Astrocyte (in vitro differentiated cells and primary cell): ENCODE data around the gene NHLRC4.

Experiments used
- EZH2 ChIP-seq: IDR thresholded peaks from 2 replicates; pipeline ENCODE4 v1.6.1; 2012; ENCODE audit warnings: mild to moderate bottlenecking, low read length, inconsistent platforms; ENCODE audit not compliant: insufficient read depth
- TF ChIP-seq, protein P1 (sequence below): IDR thresholded peaks from 2 replicates; pipeline ENCODE4 v1.5.1; 2011; ENCODE audit warnings: low read depth, mild to moderate bottlenecking, inconsistent platforms, low read length, moderate library complexity; ENCODE audit not compliant: insufficient read depth

DNA sequence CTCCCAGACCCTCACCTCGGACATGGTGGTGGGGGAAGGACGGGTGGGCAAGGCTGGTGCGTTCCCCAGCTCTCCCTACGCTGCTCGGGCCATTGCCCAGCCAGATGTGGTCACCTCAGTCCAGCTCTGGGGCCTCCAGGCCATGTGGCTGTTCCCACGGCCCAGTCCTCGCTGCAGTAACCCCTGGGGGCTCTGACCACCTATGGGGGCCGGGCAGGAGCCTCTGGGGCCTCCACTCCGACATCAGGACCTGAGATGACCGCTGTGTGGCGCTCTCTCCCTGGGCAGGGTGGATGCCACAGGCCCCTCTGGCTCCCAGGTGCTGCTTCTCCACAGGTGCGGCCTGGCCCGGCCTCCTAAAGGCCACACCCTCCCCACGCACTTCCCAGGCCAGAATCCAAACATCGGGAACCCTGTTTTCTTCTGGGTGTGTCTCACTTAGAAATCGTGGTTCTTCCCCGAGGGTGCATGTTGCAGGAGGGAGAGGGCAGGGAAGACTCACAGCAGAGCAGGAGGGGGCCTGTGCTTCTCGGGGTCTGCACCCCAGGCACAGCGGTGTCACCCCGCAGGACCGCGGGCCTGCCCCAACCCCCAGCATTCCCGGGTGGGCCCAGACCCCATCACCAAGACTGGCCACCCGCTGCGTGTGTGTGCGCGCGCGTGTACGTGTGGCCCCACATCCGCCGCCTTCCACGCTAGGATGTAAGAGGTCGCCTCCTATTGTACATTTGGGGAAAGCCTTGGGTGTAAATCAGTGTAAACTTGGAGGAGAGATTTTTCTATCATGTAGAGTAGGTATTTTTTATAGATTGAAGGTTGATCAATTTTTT lies 45.2 kb upstream of the NHLRC4 start:
- TF ChIP-seq EZH2, result no peak
- TF ChIP-seq, protein P1, sequence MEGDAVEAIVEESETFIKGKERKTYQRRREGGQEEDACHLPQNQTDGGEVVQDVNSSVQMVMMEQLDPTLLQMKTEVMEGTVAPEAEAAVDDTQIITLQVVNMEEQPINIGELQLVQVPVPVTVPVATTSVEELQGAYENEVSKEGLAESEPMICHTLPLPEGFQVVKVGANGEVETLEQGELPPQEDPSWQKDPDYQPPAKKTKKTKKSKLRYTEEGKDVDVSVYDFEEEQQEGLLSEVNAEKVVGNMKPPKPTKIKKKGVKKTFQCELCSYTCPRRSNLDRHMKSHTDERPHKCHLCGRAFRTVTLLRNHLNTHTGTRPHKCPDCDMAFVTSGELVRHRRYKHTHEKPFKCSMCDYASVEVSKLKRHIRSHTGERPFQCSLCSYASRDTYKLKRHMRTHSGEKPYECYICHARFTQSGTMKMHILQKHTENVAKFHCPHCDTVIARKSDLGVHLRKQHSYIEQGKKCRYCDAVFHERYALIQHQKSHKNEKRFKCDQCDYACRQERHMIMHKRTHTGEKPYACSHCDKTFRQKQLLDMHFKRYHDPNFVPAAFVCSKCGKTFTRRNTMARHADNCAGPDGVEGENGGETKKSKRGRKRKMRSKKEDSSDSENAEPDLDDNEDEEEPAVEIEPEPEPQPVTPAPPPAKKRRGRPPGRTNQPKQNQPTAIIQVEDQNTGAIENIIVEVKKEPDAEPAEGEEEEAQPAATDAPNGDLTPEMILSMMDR, result no peak
